A549 (cell line): ENCODE data around the gene S100B. TPM values are rescaled to one million over a fixed set of nuclear protein-coding genes. Genes with fewer than 3 reads are reported as not detected.

Experiments
- ATAC-seq, 2 experiments: fragments of 200-7000 bp in 1 of 2; fragments of >200 bp in 1 of 2; cut with Nextera tagmentation in 1 of 2; cut with Tn5 transposase in 1 of 2; 3 replicates each; pipeline versions ENCODE4 v1.8.0 to v1.9.1; 2018 to 2020; ENCODE audit warnings: mild to moderate bottlenecking in 1 of 2, moderate library complexity in 1 of 2
- CTCF ChIA-PET: fragments of 300-600 bp; sonication (Branson Sonifier 250); formaldehyde crosslinking; extraction: SDS; loops from one replicate; lab custom pipeline; 2021; ENCODE audit warnings: antibody characterized with exemption, inconsistent platforms; lab: Yijun Ruan, JAX
- POLR2A ChIA-PET: fragments of 350-600 bp; formaldehyde crosslinking; extraction: SDS; loops from one replicate; lab custom pipeline; 2021; ENCODE audit warnings: antibody characterized with exemption, inconsistent platforms; lab: Yijun Ruan, JAX
- DNase-seq, 2 experiments: peaks; one replicate each; pipeline versions ENCODE4 v3.0.0 to v3.0.0-alpha.2; 2011 to 2016; ENCODE audit warnings: low read depth in 1 of 2, low spot score in 1 of 2
- FAIRE-seq: peaks from 2 replicates; lab custom pipeline; 2011; peaks lifted over from hg19 to GRCh38; lab: Jason Lieb, UNC
- H3K27ac ChIP-seq, 2 experiments: fragments of >200 bp; sonication (Bioruptor Twin); formaldehyde crosslinking; 3 replicates each; pipeline ENCODE4 v1.5.1; 2016 to 2017
- H3K4me1 ChIP-seq: fragments of >200 bp; sonication (Bioruptor Twin); formaldehyde crosslinking; 3 replicates; pipeline ENCODE4 v1.6.1; 2016
- H3K4me2 ChIP-seq: fragments of >200 bp; sonication (Bioruptor Twin); formaldehyde crosslinking; 3 replicates; pipeline ENCODE4 v1.6.1; 2016
- H3K4me3 ChIP-seq: fragments of >200 bp; sonication (Bioruptor Twin); formaldehyde crosslinking; 3 replicates; pipeline ENCODE4 v1.5.1; 2016
- H3K9me3 ChIP-seq: fragments of >200 bp; sonication (Bioruptor Twin); formaldehyde crosslinking; 3 replicates; pipeline ENCODE4 v1.6.1; 2016
- CBX2 ChIP-seq: fragments of 200-600 bp; sonication (generic); IDR thresholded peaks from 2 replicates; pipeline ENCODE4 v1.6.1; 2016; ENCODE audit warnings: low read depth, mild to moderate bottlenecking, borderline replicate concordance
- CHD2 ChIP-seq: fragments of 150-350 bp; IDR thresholded peaks from 2 replicates; pipeline ENCODE4 v1.6.1; 2014; ENCODE audit warnings: low read length; ENCODE audit not compliant: partially characterized antibody
- EHMT2 ChIP-seq: fragments of 200-600 bp; sonication (generic); IDR thresholded peaks from 2 replicates; pipeline ENCODE4 v1.6.1; 2016; ENCODE audit warnings: antibody characterized with exemption, low read depth, mild to moderate bottlenecking, moderate library complexity
- EP300 ChIP-seq, 2 experiments: fragments of >200 bp; sonication (Bioruptor Twin); formaldehyde crosslinking; IDR thresholded peaks; 2 replicates in 1 of 2; 3 replicates in 1 of 2; pipeline ENCODE4 v1.6.1; 2016 to 2017
- ESRRA ChIP-seq: fragments of 150-350 bp; IDR thresholded peaks from 2 replicates; pipeline ENCODE4 v1.6.1; 2014; ENCODE audit warnings: mild to moderate bottlenecking, low read length, borderline replicate concordance
- FOSL2 ChIP-seq, 2 experiments: fragments of 450-650 bp in 1 of 2; fragments of >200 bp in 1 of 2; sonication (Bioruptor Twin) in 1 of 2; formaldehyde crosslinking; IDR thresholded peaks; 2 replicates each; pipeline versions ENCODE4 v1.5.0 to v1.6.1; 2016 to 2020; ENCODE audit warnings: mild to moderate bottlenecking in 1 of 2, moderate library complexity in 1 of 2
- FOXS1 ChIP-seq: fragments of 250-450 bp; sonication (Bioruptor Pico); IDR thresholded peaks from 2 replicates; pipeline ENCODE4 v1.5.0; 2020; ENCODE audit warnings: mild to moderate bottlenecking, moderate library complexity
- HOXB13 ChIP-seq: fragments of 250-450 bp; sonication (Bioruptor Pico); IDR thresholded peaks from 2 replicates; pipeline ENCODE4 v1.5.0; 2020; ENCODE audit warnings: low read depth, mild to moderate bottlenecking, moderate library complexity
- JUNB ChIP-seq: fragments of >200 bp; sonication (Bioruptor Twin); formaldehyde crosslinking; IDR thresholded peaks from 2 replicates; pipeline ENCODE4 v1.6.1; 2016
- KDM1A ChIP-seq: fragments of 200-600 bp; sonication (generic); IDR thresholded peaks from 2 replicates; pipeline ENCODE4 v1.6.1; 2016; ENCODE audit warnings: low read depth, mild to moderate bottlenecking
- MYC ChIP-seq: IDR thresholded peaks from 2 replicates; pipeline ENCODE4 v1.6.1; 2012; ENCODE audit warnings: mild to moderate bottlenecking, inconsistent platforms, low read length, improper control_type of control experiment, borderline replicate concordance
- NFE2L2 ChIP-seq: fragments of 150-350 bp; conservative IDR thresholded peaks from 2 replicates; pipeline ENCODE4 v1.6.1; 2014; ENCODE audit warnings: low read length
- NR3C1 ChIP-seq: fragments of >200 bp; sonication (Bioruptor Twin); formaldehyde crosslinking; IDR thresholded peaks from 3 replicates; pipeline ENCODE4 v1.6.1; 2017
- POLR2A ChIP-seq: IDR thresholded peaks from 2 replicates; pipeline ENCODE4 v1.6.1; 2012; ENCODE audit warnings: mild to moderate bottlenecking, low read length
- POLR2AphosphoS2 ChIP-seq: conservative IDR thresholded peaks from 2 replicates; pipeline ENCODE4 v1.6.1; 2012; ENCODE audit warnings: low read length, improper control_type of control experiment, inconsistent platforms
- RARB ChIP-seq: fragments of 250-450 bp; sonication (Bioruptor Pico); IDR thresholded peaks from 2 replicates; pipeline ENCODE4 v1.8.0; 2021; ENCODE audit warnings: mild to moderate bottlenecking, moderate library complexity
- RFX5 ChIP-seq: fragments of 450-650 bp; IDR thresholded peaks from 2 replicates; pipeline ENCODE4 v1.7.1; 2014; ENCODE audit warnings: antibody characterized with exemption, mild to moderate bottlenecking, moderate library complexity
- SMC3 ChIP-seq: fragments of >200 bp; sonication (Bioruptor Twin); formaldehyde crosslinking; IDR thresholded peaks from 3 replicates; pipeline ENCODE4 v1.6.1; 2018; ENCODE audit warnings: inconsistent platforms
- SREBF2 ChIP-seq: fragments of 450-650 bp; IDR thresholded peaks from 2 replicates; pipeline ENCODE4 v1.6.1; 2014; ENCODE audit warnings: mild to moderate bottlenecking, moderate library complexity
- TFCP2L1 ChIP-seq: fragments of 250-450 bp; sonication (Bioruptor Pico); IDR thresholded peaks from 2 replicates; pipeline ENCODE4 v1.5.0; 2021; ENCODE audit warnings: mild to moderate bottlenecking
- TP53 ChIP-seq: fragments of 250-450 bp; sonication (Bioruptor Pico); IDR thresholded peaks from 2 replicates; pipeline ENCODE4 v1.5.0; 2021; ENCODE audit warnings: mild to moderate bottlenecking, moderate library complexity
- ZC3H11A ChIP-seq: fragments of 450-650 bp; IDR thresholded peaks from 2 replicates; pipeline ENCODE4 v1.6.1; 2014; ENCODE audit warnings: antibody characterized with exemption, mild to moderate bottlenecking
- ZFP36 ChIP-seq: fragments of 450-650 bp; IDR thresholded peaks from 2 replicates; pipeline ENCODE4 v1.6.1; 2014; ENCODE audit warnings: borderline replicate concordance; ENCODE audit not compliant: partially characterized antibody
- ZNF302 ChIP-seq: fragments of 250-450 bp; sonication (Bioruptor Pico); IDR thresholded peaks from 2 replicates; pipeline ENCODE4 v1.9.0; 2021; ENCODE audit warnings: inconsistent platforms, mild to moderate bottlenecking, moderate library complexity
- ZSCAN20 ChIP-seq: fragments of 250-450 bp; sonication (Bioruptor Pico); IDR thresholded peaks from 2 replicates; pipeline ENCODE4 v1.8.0; 2022; ENCODE audit warnings: mild to moderate bottlenecking, moderate library complexity
- WGBS: methylation state at CpG from one replicate; pipeline ENCODE4 v1.1.6; 2017; ENCODE audit errors: missing lambda C conversion rate; 5-methylcytosine and 5-hydroxymethylcytosine counted together
- polyA plus RNA-seq, 4 experiments: library from polyadenylated mRNA; depleted of rRNA in 3 of 4; stranded (reverse); fragments of >200 nt; fragmentation: RNase III in 1 of 4; extraction: RNeasy Plus Mini Kit Qiagen cat#74134 plus additional on column Dnase treatment in 1 of 4; gene quantifications; 2 replicates in 3 of 4; 3 replicates in 1 of 4; pipeline ENCODE4 v1.2.3, GENCODE V29; 2011 to 2017
- TF ChIP-seq, protein P1 (sequence below): IDR thresholded peaks from 2 replicates; pipeline ENCODE4 v1.6.1; 2012
- TF ChIP-seq, protein P2 (sequence below): IDR thresholded peaks from 2 replicates; pipeline ENCODE4 v1.6.1; 2012; ENCODE audit warnings: low read depth, borderline replicate concordance
- TF ChIP-seq, protein P3 (sequence below): fragments of 150-350 bp; IDR thresholded peaks from 2 replicates; pipeline ENCODE4 v1.6.1; 2014; ENCODE audit warnings: low read depth, mild to moderate bottlenecking, low read length
- TF ChIP-seq, protein P4 (sequence below): fragments of 250-450 bp; sonication (Bioruptor Pico); IDR thresholded peaks from 2 replicates; pipeline ENCODE4 v1.5.0; 2020; ENCODE audit warnings: low read depth, mild to moderate bottlenecking, moderate library complexity
- TF ChIP-seq, protein P5 (sequence below): fragments of 200-600 bp; sonication (generic); IDR thresholded peaks from 2 replicates; pipeline ENCODE4 v1.6.1; 2016; ENCODE audit warnings: antibody characterized with exemption, mild to moderate bottlenecking, moderate library complexity

S100B gene
- polyA plus RNA-seq, 2 of the 4 experiments (the other 2 are of a cell fraction), result not detected

DNA sequence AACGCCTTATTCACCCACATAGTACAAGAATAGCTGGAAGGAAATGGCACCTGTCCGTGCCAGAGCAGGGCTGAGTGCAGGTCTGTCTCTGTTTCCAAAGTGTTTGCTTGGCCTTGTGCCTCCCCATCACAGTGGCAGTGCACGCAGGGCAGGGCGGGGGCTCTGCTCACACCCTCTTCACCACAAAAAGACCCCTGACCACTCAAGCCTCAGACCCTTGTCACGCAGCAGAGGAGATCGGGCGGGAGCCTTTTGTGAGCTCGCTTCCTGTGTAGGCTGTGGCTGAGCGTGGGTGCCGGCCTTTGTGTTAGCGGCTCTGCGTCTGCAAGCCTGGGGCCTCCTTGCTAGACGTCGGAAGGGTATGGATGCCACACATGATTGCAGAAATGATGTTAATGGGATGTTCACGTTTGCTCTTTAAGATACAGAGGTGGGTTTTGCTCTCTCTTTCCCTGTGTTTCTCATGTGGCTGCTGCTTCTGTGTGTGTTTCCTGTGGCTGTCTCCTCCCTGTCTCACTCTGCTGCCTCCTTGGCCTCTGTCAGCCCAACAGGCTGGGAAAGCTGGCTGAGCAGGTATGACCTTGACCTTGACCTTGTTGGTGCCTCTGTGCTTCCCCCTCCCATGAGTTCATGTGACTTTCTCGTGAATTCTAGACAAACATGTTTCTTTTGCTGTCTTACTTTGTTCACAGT is 45.4 kb downstream of the S100B start:
- DNase-seq (no peak), FAIRE-seq (no peak), ATAC-seq (no peak)
- ChIA-PET POLR2A (no interaction called here), CTCF (interaction anchor here (0.8 kb wide), 1 partner anchor 8 kb away, joined by 4 read pairs; no protein-coding TSS in a partner anchor)
- WGBS, result 97% methylated on average over 10 of the region's 16 CpGs
- no peak overlapping the region for H3K4me2 ChIP-seq
- H3K27ac ChIP-seq, result no peak overlapping the region
- no peaks in the 10 kb centered on the region for H3K9me3 ChIP-seq
- no peak overlapping the region for H3K4me3 ChIP-seq
- TF ChIP-seq SMC3 (no peak), SREBF2 (no peak), POLR2A (no peak), ZSCAN20 (CRISPR knock-in tag) (no peak), FOSL2 (IDR thresholded peaks at IDR 0.05) (no peak), FOSL2 (CRISPR knock-in tag; IDR thresholded peaks at IDR 0.05) (no peak), HOXB13 (CRISPR knock-in tag) (no peak), RARB (CRISPR knock-in tag) (no peak), NR3C1 (no peak), MYC (no peak), ZNF302 (CRISPR knock-in tag) (no peak), ZC3H11A (no peak), POLR2AphosphoS2 (no peak), KDM1A (no peak), EP300 (IDR thresholded peaks at IDR 0.05) (no peak), TFCP2L1 (CRISPR knock-in tag) (no peak), JUNB (no peak)
- TF ChIP-seq, protein P1, sequence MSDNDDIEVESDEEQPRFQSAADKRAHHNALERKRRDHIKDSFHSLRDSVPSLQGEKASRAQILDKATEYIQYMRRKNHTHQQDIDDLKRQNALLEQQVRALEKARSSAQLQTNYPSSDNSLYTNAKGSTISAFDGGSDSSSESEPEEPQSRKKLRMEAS, result no peak
- TF ChIP-seq, protein P2, sequence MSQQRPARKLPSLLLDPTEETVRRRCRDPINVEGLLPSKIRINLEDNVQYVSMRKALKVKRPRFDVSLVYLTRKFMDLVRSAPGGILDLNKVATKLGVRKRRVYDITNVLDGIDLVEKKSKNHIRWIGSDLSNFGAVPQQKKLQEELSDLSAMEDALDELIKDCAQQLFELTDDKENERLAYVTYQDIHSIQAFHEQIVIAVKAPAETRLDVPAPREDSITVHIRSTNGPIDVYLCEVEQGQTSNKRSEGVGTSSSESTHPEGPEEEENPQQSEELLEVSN, result no peak
- TF ChIP-seq, protein P3, sequence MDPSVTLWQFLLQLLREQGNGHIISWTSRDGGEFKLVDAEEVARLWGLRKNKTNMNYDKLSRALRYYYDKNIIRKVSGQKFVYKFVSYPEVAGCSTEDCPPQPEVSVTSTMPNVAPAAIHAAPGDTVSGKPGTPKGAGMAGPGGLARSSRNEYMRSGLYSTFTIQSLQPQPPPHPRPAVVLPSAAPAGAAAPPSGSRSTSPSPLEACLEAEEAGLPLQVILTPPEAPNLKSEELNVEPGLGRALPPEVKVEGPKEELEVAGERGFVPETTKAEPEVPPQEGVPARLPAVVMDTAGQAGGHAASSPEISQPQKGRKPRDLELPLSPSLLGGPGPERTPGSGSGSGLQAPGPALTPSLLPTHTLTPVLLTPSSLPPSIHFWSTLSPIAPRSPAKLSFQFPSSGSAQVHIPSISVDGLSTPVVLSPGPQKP, result no peak
- TF ChIP-seq, protein P4, sequence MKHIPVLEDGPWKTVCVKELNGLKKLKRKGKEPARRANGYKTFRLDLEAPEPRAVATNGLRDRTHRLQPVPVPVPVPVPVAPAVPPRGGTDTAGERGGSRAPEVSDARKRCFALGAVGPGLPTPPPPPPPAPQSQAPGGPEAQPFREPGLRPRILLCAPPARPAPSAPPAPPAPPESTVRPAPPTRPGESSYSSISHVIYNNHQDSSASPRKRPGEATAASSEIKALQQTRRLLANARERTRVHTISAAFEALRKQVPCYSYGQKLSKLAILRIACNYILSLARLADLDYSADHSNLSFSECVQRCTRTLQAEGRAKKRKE (CRISPR knock-in tag), result no peak
- H3K4me1 ChIP-seq, result no peaks in the 10 kb centered on the region

DNA sequence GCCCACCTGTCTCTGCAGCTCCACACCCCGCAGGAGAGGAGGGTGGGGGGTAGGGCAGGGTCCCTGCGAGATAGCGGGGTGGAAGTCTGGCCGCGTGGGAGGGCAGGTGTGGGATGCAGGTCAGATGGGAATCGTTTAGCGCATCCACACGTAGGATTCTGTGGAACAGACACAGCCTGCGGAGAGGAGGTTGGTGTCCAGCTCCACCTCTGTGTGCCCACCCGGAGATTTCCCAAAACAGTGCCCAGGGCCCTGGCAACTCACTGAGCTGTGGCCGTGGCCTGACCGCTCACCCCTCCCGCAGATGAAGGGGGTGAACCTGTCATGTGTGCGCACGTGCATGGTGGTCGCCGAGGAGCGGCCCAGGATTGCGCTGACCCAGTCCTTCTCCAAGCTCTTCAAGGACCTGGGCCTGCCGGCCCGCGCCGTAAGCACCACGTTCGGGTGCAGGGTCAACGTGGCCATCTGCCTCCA is 46.9 kb downstream of the S100B start:
- Histone ChIP-seq H3K4me2 (no peak overlapping the region), H3K4me3 (no peak overlapping the region), H3K4me1 (no peaks in the 10 kb centered on the region), H3K27ac (no peak overlapping the region), H3K9me3 (no peaks in the 10 kb centered on the region)
- ChIA-PET CTCF (no interaction called here), POLR2A (no interaction called here)
- no peak for DNase-seq
- no peak for ATAC-seq
- TF ChIP-seq RFX5 (no peak), TP53 (CRISPR knock-in tag) (no peak), FOSL2 (IDR thresholded peaks at IDR 0.05) (no peak), FOSL2 (CRISPR knock-in tag; IDR thresholded peaks at IDR 0.05) (no peak), CBX2 (no peak), POLR2A (no peak), NFE2L2 (no peak), ESRRA (no peak), JUNB (no peak), EHMT2 (no peak), ZC3H11A (no peak), ZFP36 (no peak), FOXS1 (no peak), HOXB13 (CRISPR knock-in tag) (no peak), MYC (no peak), CHD2 (no peak), SREBF2 (no peak)
- TF ChIP-seq, protein P5, sequence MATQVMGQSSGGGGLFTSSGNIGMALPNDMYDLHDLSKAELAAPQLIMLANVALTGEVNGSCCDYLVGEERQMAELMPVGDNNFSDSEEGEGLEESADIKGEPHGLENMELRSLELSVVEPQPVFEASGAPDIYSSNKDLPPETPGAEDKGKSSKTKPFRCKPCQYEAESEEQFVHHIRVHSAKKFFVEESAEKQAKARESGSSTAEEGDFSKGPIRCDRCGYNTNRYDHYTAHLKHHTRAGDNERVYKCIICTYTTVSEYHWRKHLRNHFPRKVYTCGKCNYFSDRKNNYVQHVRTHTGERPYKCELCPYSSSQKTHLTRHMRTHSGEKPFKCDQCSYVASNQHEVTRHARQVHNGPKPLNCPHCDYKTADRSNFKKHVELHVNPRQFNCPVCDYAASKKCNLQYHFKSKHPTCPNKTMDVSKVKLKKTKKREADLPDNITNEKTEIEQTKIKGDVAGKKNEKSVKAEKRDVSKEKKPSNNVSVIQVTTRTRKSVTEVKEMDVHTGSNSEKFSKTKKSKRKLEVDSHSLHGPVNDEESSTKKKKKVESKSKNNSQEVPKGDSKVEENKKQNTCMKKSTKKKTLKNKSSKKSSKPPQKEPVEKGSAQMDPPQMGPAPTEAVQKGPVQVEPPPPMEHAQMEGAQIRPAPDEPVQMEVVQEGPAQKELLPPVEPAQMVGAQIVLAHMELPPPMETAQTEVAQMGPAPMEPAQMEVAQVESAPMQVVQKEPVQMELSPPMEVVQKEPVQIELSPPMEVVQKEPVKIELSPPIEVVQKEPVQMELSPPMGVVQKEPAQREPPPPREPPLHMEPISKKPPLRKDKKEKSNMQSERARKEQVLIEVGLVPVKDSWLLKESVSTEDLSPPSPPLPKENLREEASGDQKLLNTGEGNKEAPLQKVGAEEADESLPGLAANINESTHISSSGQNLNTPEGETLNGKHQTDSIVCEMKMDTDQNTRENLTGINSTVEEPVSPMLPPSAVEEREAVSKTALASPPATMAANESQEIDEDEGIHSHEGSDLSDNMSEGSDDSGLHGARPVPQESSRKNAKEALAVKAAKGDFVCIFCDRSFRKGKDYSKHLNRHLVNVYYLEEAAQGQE, result no peak
- no peak for FAIRE-seq
- 95% methylated on average over 20 of the region's 26 CpGs for WGBS
